HepG2 (cell line): ENCODE measurements around the gene CACNA2D1.

Source experiments
- BRCA1 ChIP-seq: sonication (generic); formaldehyde crosslinking; IDR thresholded peaks from 2 replicates; pipeline ENCODE4 v1.4.0; 2020; ENCODE audit warnings: missing genetic modification reagents
- ETV5 ChIP-seq: IDR thresholded peaks from 2 replicates; pipeline ENCODE4 v1.6.1; 2018; ENCODE audit warnings: missing biosample characterization, missing genetic modification reagents, inconsistent platforms, borderline replicate concordance
- FOSL2 ChIP-seq: sonication (generic); formaldehyde crosslinking; IDR thresholded peaks from 2 replicates; pipeline ENCODE4 v1.4.0; 2020; ENCODE audit warnings: missing genetic modification reagents
- FOXA1 ChIP-seq, 2 experiments: fragments of 450-650 bp in 1 of 2; sonication (generic) in 1 of 2; formaldehyde crosslinking in 1 of 2; IDR thresholded peaks; 2 replicates each; pipeline versions ENCODE4 v1.4.0 to v1.6.1; 2016 to 2020; ENCODE audit warnings: missing genetic modification reagents in 1 of 2
- FOXM1 ChIP-seq: sonication (generic); formaldehyde crosslinking; IDR thresholded peaks from 2 replicates; pipeline ENCODE4 v1.5.0; 2020; ENCODE audit warnings: missing genetic modification reagents
- NFIC ChIP-seq: IDR thresholded peaks from 2 replicates; pipeline ENCODE4 v1.6.1; 2012; ENCODE audit warnings: mild to moderate bottlenecking, low read length, inconsistent platforms
- POLR2A ChIP-seq, 2 experiments: IDR thresholded peaks; 2 replicates each; pipeline ENCODE4 v1.6.1; 2011; ENCODE audit warnings: low read depth in 2 of 2, low read length in 2 of 2, mild to moderate bottlenecking in 1 of 2, moderate library complexity in 1 of 2; ENCODE audit not compliant: insufficient read depth in 1 of 2
- ZNF317 ChIP-seq: sonication (generic); formaldehyde crosslinking; IDR thresholded peaks from 2 replicates; pipeline ENCODE4 v1.5.0; 2020; ENCODE audit warnings: mild to moderate bottlenecking, missing genetic modification reagents
- TF ChIP-seq, protein P1 (sequence below): IDR thresholded peaks from 2 replicates; pipeline ENCODE4 v1.6.1; 2012; ENCODE audit warnings: inconsistent platforms
- TF ChIP-seq, protein P2 (sequence below): sonication (generic); formaldehyde crosslinking; IDR thresholded peaks from 2 replicates; pipeline ENCODE4 v1.5.0; 2020; ENCODE audit warnings: mild to moderate bottlenecking, missing genetic modification reagents, moderate library complexity

DNA sequence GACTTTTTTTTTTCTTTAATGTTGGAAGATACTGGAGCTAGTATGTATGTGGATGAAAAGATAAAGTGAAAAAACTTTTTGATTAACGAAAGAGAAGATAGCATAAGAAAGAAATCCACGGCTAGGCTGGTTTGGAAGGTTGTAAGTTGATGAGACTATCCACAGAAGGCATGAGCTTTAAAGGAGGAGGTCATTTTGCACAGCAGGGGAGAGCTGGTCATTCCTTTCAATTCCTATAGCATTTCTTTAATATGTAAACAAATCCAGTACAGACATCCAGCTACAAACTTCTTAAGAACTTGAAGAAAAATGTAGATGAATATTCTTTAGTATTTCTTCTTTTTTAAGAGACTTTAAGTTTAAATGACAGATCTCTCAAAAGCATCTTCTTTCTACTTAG is 281.3 kb downstream of the CACNA2D1 start:
- TF ChIP-seq FOXA1 (IDR thresholded peaks at IDR 0.05): no peak
- no peak for TF ChIP-seq FOXA1 (CRISPR knock-in tag; IDR thresholded peaks at IDR 0.05)
- TF ChIP-seq ZNF317: no peak
- no peak for TF ChIP-seq BRCA1
- TF ChIP-seq NFIC: no peak
- TF ChIP-seq FOXM1 (CRISPR knock-in tag): no peak
- no peak for TF ChIP-seq POLR2A (IDR thresholded peaks at IDR 0.05; ENCODE audit: insufficient read depth in 1 of 2, low read depth in 2 of 2, low read length in 2 of 2)
- TF ChIP-seq, protein P1, sequence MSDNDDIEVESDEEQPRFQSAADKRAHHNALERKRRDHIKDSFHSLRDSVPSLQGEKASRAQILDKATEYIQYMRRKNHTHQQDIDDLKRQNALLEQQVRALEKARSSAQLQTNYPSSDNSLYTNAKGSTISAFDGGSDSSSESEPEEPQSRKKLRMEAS: no peak
- no peak for TF ChIP-seq FOSL2 (CRISPR knock-in tag)
- no peak for TF ChIP-seq ETV5 (CRISPR knock-in tag)
- TF ChIP-seq, protein P2, sequence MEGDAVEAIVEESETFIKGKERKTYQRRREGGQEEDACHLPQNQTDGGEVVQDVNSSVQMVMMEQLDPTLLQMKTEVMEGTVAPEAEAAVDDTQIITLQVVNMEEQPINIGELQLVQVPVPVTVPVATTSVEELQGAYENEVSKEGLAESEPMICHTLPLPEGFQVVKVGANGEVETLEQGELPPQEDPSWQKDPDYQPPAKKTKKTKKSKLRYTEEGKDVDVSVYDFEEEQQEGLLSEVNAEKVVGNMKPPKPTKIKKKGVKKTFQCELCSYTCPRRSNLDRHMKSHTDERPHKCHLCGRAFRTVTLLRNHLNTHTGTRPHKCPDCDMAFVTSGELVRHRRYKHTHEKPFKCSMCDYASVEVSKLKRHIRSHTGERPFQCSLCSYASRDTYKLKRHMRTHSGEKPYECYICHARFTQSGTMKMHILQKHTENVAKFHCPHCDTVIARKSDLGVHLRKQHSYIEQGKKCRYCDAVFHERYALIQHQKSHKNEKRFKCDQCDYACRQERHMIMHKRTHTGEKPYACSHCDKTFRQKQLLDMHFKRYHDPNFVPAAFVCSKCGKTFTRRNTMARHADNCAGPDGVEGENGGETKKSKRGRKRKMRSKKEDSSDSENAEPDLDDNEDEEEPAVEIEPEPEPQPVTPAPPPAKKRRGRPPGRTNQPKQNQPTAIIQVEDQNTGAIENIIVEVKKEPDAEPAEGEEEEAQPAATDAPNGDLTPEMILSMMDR (CRISPR knock-in tag): no peak
